WTC11 (cell line): ENCODE measurements around the gene TRUB1.

Source experiments
- CTCF ChIP-seq: fragments of 200-600 bp; IDR thresholded peaks from 2 replicates; pipeline ENCODE4 v1.8.0; 2022; ENCODE audit warnings: antibody characterized with exemption
- IRF2 ChIP-seq: sonication (generic); formaldehyde crosslinking; IDR thresholded peaks from 2 replicates; pipeline ENCODE4 v1.8.0; 2022; ENCODE audit warnings: low read depth, missing genetic modification reagents, borderline replicate concordance
- JUN ChIP-seq: sonication (generic); formaldehyde crosslinking; IDR thresholded peaks from 2 replicates; pipeline ENCODE4 v1.8.0; 2023; ENCODE audit warnings: mild to moderate bottlenecking, missing genetic modification reagents
- TF ChIP-seq, protein P1 (sequence below): sonication (generic); formaldehyde crosslinking; IDR thresholded peaks from 2 replicates; pipeline ENCODE4 v1.8.0; 2022; ENCODE audit warnings: mild to moderate bottlenecking, missing genetic modification reagents

- TF ChIP-seq JUN (CRISPR knock-in tag) = no peak
- TF ChIP-seq IRF2 (CRISPR knock-in tag) = no peak
- TF ChIP-seq CTCF = no peak
- TF ChIP-seq, protein P1, sequence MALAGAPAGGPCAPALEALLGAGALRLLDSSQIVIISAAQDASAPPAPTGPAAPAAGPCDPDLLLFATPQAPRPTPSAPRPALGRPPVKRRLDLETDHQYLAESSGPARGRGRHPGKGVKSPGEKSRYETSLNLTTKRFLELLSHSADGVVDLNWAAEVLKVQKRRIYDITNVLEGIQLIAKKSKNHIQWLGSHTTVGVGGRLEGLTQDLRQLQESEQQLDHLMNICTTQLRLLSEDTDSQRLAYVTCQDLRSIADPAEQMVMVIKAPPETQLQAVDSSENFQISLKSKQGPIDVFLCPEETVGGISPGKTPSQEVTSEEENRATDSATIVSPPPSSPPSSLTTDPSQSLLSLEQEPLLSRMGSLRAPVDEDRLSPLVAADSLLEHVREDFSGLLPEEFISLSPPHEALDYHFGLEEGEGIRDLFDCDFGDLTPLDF = no peak
These were observed 18.5 kb downstream of the TRUB1 start for GRCh38 chr10:114956466-114956865.
